NCI-H2107 (cell line): ENCODE data around the gene DNPEP.
A peak's percentile ranks its signal among the peaks of the same experiment; 100 is the strongest.

Source experiments
- DNase-seq: peaks from one replicate; lab custom pipeline; 2025; lab: John Stamatoyannopoulos, UW

DNPEP gene

DNA sequence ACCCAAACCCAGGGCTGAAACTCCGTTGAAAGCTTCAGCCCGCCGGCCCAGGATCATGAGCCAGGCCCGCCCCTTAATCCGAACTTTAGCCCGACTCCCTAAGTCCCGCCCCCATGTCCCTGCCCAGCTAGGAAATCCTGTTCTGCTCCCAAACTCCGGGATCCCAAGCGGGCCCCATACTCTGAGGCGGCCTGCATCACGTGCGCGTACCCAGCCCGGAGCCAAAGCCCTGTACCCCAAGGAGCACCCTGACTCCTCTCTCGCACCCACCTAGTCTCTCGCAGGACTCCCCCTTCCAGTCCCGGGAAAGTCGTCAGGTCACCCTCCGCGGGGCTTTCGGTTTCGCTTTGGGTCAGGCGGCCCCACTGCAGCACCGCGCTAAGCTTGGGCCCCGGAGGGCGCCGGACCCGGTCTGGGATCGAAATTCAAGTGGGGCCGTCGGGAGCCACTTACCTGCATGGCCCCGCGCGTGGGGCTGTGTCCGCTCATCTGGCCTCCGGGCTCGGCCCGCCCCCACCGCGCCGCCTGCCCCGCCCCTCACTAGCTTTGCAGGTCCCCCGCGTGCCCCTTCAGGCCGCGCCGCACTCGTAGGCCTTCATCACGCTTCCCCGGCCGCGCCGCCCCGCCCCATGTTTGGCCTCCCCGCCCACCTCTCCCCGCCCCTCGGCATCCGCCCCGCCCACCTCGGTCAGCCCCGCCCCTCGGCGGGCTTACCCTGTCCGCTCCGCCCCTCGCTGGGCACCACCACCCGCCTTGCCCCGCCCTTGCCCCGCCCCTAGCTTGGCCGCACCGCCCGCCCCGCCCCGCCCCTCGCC is at the start of gene DNPEP:
Gene DNPEP (minus strand): TSS at position 607 of the 815 bp plus-strand sequence. CDS start 118 bp downstream, at position 489.
- peak; percentile 87 for DNase-seq

DNA sequence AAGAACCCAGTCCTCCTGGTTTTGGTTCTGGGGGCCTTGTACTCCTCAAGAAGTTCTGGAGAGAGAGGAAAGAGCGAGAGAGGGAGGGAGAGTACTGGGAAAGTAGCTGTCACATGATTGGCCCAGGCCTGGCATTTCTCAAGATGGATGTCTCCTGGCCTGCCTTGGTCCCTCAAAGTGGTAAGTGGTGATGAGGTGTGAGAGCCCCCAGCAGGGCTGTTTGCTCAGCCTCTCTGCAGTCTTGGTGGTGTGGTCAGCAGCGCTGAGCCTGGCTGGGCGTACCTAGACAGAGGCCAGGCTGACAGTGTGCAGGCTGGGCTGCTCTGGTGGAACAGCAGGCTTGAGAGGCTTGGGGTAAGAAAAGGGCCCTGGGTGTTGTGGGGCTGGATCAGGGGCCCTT is 49.4 kb upstream of the DNPEP start:
- DNase-seq: no peak

DNA sequence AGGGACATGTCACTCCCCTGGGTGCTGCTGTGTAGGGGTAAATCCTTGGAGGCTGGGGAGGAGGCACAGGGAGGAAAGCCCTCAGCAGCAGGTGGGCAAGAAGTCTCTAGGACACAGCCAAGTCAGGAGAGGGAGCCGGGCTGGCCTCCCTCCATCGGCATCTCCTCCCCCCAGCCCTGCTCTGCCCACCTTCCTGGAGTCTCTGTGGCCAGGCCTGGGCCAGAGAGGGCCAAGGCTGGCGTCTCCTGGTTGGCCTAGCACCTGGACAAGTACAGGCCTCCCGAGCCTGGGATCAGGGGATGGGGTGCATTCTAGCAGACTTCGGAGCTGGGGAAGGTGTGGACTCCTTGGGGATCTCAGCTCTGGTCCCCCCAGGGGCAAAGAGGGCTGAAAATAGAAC is 48.8 kb upstream of the DNPEP start:
- DNase-seq: no peak

DNA sequence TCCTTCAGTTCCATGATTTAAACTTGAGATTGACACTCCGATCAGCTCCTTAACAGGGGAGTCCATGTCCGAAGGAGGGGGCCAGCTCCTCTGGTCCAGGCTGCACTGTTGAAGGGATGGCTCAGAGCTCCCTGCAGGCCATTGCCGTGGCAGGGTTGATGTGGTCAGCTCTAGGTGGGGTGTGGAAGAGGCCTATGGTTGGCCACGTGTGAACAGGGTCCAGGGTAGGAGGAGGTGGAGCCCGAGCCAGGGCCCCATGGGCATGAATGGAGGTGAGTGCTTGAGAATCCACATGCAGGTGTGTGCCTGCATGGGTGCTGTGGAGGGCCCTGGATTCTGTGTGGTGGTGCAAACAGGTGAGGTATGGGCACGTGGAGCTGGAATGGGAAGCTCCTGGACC is 48.0 kb upstream of the DNPEP start:
- no peak for DNase-seq

DNA sequence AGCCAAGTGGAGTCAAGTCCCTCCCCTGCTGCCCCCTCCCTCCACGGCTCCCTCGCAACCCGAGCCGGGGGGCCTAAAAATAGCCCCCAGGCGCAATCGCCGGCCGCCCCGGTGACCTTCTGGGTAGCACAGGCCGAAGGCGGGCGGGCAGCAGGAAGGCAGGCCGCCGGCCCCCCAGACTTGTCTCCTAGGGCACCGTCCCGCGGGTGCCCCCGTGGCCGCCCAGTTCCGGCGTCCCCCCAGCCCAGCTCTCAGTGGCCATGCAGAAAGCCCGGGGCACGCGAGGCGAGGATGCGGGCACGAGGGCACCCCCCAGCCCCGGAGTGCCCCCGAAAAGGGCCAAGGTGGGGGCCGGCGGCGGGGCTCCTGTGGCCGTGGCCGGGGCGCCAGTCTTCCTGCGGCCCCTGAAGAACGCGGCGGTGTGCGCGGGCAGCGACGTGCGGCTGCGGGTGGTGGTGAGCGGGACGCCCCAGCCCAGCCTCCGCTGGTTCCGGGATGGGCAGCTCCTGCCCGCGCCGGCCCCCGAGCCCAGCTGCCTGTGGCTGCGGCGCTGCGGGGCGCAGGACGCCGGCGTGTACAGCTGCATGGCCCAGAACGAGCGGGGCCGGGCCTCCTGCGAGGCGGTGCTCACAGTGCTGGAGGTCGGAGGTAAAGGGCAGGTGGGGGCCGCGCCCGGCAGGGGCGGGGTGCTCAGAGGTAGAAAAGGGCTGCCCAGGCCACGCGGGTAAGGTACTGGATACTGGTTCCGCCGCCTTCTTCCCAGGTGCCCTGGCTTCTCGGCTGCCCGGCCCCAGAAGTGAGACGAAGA is 47.2 kb upstream of the DNPEP start, which contains the start of gene SPEG:
Gene SPEG (plus strand): TSS at position 126 of the 808 bp plus-strand sequence. CDS start 135 bp downstream, at position 261.
- no peak for DNase-seq

DNA sequence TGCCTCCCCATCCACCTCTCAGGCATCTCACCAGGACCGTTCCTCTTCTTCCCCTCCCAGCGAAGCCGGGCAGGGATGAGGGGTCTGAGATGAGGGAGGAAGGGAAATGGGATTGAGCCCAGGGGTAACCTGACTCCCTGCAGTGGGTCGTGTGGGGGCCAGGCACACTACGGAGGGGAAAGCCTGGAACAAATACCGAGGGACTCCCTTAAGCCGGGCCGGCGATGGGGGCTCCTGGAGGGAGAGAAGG is 46.7 kb upstream of the DNPEP start:
- DNase-seq: no peak

DNA sequence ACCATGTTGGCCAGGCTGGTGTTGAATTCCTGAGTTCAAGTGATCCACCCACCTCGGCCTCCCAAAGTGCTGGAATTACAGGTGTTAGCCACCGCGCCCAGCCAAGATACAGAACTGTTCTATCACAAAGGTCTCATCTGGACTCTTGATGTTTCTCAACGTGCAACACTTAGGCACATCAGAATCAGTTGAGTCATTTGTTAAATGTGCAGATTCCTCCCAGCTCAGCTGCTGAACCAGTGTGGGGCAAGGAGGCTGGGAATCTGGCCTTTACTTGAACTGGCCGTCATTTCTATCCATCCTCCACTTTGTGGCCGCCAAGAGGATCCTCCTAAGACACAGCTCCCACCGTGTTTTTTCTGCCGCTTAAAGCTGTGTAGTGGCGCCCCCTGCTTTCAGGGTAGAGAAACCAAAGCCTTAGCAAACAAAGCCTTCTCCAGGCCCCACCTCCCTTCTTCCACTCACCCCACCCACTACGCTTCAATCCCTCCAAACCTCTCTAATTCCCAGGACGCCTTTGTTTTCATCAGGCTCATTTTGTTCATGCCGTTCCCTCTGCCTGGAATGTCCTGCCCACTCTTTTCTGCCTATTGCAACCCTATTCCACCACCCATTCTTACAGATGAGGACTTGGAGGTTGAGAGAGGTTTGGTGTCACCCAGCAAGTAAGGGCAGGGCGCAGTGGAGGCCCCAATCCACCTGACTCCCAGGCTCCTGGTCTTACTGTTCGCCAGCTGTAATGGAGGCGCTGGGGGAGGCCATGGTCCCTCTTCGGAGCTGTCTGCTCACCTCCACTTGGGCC is 46.2 kb upstream of the DNPEP start:
- DNase-seq: no peak

DNA sequence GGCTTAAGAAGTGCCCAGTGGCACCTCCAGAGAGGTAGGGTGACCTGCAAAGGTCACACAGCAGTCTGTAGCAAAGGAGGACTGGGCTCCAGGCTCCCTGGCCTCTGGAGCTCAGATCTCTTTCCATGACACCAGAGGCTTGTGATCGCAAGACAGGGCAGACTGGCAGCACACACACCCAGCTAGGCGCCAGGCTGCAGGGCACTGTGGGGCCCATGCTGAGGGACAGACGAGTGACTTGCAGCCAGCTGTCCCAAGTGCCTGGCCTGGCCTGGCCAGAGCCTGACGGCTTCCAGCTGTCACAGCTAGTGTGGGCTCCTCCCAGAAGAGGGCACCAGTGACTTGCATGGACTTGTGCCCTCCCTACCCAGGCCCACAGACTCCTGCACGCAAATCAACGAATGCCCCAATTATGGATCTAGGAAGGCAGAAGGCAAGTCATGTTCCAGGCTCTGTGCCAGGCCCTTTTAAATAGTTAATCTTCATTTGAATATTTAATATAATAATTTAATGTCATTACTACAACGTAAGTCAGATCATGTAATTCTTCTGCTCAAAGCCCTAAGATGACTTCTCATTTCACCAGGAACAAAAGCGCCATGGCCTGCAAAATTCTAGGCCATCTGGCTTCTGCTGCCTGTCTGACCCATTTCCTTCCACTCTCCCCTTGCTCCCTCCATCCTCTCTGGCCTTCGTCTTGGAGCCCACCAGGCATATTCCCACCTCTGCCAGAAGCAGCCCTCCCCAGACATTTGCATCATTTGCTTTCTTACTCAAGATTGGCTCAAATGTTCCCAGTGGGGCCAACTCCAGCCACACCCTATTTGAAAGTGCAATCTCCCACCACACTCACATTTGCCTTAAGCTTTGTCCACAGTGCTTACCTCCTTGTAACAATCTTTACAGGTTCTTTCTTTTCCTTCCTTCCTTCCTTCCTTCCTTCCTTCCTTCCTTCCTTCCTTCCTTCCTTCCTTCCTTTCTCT is 43.2 kb upstream of the DNPEP start:
- DNase-seq: no peak

DNA sequence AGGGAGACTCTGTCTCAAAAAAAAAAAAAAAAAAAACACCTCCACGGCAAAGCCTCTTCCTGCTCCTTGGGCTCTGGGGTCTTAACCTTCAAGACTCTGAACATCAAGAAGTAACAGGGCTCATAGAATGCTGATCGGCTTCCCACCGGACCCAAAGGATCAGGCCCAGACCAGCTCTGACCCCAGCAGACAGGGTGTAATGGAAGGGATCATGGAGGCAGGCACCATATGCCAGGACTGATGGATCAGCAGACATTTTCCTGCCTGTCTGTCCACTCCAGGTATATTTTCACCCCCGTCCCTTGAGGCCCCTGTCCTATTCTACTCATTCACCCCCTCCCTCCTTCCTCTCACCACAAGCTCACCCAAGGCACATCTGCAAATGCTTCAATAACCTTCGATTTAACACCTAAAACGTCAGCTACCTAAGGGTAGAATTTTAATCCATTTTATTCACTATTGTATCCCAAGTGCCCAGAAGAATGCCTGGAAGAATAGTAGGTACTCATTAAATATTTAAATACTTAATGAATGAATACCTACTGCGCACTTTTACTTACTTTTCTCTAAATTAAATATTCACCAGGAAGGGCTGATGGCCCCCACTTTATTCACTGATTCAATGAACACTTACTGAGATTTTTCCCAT is 42.4 kb upstream of the DNPEP start:
- DNase-seq: no peak

DNA sequence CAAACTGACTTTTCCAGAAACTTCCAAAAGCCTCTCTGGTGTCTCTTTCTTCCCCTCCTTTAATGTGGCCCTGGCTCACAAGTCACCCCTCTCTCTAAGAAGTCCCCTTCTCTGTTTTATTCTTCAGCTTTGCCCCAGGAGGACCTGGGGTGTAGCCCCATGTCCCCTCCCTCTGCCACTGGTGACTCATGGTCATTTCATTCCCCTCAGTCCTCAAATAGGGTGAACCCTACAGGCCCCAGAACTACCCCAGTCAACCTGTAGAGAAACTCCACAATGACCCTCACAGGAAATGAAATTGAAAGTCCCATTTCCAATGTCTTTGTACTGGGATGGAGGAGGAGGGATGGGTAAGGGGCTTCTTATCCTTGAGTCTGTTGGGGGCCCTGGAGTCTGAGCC is 40.8 kb upstream of the DNPEP start:
- DNase-seq: no peak

DNA sequence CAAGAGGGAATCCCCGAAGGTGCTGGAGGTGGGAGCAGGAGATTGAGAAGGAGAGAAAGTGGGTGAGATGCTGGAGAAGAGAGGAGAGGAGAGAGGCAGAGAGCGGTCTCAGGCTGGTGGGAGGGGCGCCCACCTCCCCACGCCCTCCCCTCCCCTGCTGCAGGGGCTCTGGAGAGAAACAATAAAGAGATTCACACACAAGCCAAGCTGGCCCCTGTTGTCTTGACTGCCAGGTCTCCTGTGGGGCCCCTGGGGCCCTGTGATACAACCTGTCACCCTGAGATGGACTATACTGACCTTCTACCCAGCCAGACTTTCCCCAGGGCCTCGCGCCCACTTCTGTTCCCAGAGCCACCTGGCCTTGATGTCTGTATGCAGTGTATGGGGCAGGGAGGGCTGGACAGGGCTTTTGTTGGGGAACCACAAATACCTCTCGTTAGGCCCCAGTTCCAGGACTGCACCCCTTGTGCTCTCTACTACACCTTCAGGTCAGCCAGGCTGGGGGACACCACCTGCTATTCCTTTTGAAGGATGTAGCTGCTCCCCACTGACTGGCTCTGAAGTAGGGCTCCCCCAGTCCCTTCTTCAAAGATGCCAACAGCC is 38.9 kb upstream of the DNPEP start:
- DNase-seq: no peak

DNA sequence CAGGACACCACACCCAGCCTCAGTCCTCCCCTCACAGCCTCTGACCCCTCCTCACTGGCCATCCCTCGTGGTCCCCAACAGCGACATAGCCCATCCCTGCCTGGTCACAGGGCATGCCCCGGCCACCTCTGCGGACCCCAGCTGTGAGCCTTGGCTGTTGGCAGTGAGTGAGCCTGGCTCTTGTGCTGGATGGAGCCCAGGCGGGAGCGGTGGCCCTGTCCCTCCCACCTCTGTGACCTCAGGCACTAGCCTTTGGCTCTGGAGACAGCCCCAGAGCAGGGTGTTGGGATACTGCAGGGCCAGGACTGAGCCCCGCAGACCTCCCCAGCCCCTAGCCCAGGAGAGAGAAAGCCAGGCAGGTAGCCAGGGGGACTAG is 38.3 kb upstream of the DNPEP start:
- no peak for DNase-seq

DNA sequence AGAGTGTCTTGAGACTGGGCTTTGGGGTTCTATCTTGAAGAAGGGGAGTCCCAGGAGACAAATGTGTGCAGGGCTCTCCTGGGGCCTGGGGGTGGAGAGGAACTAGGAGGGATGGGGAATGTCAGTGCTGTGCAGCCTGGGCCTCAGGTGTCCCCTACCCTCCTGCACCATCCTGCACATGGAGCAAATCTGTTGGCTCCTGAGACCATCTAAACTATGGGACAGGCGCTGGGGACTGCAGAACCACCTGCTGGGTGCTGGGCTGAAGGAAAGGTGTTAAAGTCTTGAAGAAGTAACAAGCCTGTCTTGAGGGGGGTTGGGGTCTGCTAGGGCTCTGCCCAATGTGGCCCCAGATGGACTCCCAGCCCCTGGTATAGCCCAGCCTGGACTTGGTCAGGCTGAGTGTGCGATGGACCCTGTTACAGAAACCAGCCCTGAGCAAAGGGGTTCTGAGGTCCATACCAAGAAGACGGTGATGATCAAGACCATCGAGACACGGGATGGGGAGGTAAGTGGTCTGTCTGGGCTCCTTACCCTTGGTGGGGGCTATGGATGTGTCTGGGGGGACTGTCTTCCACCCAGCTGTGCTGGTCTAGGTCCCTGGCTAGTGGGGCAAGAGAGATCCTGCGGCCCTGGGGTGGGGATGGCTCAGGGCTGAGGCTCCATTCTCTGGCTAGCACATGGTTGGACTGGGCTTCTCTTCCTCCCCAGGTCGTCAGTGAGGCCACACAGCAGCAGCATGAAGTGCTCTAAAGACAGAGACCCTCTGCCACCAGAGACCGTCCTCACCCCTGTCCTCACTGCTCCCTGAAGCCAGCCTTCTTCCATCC is 37.7 kb upstream of the DNPEP start:
- no peak for DNase-seq

DNA sequence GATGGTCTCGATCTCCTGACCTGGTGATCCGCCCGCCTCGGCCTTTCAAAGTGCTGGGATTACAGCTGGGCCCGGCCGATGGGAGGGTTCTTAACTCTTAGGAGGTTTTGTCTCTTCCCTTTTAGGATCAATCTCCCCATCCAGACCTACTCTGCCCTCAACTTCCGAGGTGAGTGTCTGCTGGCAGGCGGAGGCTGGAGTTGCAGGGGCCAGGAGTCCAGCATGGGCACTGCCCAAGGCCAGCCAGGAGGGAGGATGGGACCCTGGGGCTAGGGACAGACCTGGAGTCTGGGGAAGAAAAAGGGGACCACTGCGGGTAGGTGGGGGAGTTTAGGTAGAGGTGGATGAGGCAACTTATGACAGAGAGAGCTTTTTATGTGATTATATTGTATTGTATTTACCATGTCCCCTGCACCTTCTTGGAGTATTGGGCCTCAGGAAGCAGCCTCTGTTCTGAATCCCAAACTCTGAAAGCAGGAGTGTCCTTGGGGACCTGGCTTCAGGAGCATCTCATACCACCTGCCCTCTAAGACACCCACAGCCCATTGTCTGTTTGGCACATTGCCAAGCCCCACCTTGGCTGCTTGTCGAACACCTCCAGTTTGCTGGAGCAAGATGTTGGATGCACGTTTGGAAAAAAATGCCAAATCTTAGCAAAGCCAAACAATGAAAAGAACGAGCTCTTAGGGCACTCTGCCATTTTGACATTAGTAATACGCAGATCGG is 36.1 kb upstream of the DNPEP start:
- DNase-seq: no peak

DNA sequence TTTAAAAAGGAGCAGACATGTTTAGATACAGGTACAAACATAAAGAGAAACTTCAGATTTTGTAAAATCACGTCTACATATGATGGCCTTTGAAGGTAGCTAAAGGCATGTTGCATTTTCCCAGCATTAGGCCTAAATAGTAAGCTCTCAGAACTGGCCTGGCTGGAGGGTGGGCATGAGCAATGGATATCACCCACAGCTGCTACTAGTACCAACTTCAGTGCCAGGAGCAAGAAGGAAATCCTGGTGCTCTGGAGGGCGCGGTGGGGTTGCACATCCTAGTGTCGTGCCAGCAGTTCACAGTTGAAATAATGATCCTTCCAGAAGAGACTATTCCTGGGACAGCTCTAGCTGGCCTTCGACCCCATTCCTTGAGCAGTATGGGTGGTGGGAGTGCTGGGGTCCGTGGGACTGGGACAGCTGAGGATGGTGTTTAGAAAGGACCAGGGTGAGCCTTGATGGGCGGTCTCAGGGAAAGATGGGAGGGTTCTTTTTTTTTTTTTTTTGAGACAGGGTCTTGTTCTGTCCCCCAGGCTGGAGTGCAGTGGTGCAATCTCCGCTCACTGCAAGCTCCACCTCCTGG is 35.3 kb upstream of the DNPEP start:
- DNase-seq: no peak

DNA sequence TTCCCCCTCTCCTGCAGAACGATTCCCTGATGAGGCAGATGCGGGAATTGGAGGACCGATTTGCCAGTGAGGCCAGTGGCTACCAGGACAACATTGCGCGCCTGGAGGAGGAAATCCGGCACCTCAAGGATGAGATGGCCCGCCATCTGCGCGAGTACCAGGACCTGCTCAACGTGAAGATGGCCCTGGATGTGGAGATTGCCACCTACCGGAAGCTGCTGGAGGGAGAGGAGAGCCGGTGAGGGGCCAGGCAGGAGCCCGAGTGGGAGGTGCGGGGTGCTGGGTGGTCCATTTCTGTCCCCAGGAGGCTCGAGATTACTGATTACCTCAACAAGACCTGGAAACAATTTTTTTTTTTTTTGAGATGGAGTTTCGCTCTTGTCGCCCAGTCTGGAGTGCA is 33.6 kb upstream of the DNPEP start:
- DNase-seq: no peak

DNA sequence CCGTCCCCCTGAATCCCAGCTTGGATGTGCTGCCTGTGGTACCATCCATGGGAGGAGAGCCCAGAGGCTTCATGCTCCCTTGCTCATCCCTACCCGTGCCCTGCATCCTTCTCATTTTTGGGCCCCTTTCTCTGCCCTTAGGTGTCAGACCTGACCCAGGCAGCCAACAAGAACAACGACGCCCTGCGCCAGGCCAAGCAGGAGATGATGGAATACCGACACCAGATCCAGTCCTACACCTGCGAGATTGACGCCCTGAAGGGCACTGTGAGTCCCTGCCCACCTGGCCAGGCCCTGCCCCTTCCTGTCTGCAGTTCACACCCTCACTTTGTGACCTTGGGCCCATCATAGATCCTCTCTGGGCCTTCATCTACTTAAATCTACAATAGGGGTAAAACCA is 33.0 kb upstream of the DNPEP start:
- DNase-seq: no peak

DNA sequence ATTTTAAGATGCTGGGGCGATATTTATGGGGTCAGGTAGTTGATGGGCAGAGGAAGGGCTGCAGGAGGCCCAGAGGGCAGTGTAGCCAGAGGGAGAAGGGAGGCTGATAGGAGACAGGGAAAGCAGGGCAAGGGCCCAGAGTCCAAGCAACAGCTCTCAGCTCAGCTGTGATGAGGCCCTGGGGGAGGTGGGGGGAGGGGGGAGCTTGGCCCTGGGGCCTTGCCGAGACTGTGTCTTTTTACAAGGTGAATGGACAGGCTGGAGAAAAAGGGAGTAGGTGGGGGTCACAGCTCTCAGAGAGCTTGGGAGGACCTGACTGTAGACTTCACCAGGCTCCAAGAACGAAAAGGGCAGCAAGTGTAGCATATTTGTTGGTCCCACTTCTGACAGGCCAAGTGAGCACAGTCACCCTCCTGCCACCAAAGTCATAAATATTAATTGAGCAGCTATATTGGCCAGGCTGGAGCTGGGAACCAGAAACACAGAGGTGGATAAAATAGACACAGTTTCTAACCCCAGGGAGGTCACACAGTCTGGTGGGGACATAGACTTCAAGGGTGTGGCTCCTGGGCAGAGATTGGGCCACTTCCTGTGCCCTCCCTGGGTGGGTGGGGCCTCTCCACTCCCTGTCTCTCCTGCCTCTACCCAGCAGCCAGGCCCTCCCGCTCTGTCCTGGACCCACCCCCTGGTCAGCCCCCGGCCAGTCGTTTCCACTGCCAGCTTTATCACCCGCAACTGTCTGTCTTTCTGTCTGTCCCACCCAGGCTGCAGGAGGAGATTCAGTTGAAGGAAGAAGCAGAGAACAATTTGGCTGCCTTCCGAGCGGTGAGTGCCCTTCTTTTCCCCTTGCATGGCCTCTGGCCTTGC is 31.9 kb upstream of the DNPEP start:
- DNase-seq: no peak
